Kidney epithelial cell (primary cell): ENCODE results near the gene CDKN2B-AS1. TPM values are rescaled to one million over a fixed set of nuclear protein-coding genes. Genes with fewer than 3 reads are reported as not detected.

Experiments used
- DNase-seq: peaks from one replicate; pipeline ENCODE4 v3.0.0-alpha.2; 2010; ENCODE audit warnings: low read depth
- H3K27me3 ChIP-seq: 2 replicates; pipeline ENCODE4 v1.6.0; 2011; ENCODE audit warnings: low read length; ENCODE audit not compliant: control insufficient read depth, insufficient read depth
- H3K36me3 ChIP-seq: 2 replicates; pipeline ENCODE4 v1.5.1; 2011; ENCODE audit warnings: low read length; ENCODE audit not compliant: control insufficient read depth, insufficient read depth
- H3K4me3 ChIP-seq: 2 replicates; pipeline ENCODE4 v1.5.1; 2011; ENCODE audit warnings: low read depth, mild to moderate bottlenecking, control low read depth, low read length
- CTCF ChIP-seq: IDR thresholded peaks from 2 replicates; pipeline ENCODE4 v1.5.1; 2011; ENCODE audit warnings: mild to moderate bottlenecking, moderate library complexity, low read length, control low read depth, inconsistent platforms; ENCODE audit not compliant: insufficient read depth, poor library complexity, severe bottlenecking
- total RNA-seq: library from RNA; depleted of rRNA; stranded (reverse); fragments of >200 nt; gene quantifications from 2 replicates; pipeline ENCODE4 v1.2.3, GENCODE V29; 2015

CDKN2B-AS1 gene
- total RNA-seq, 1 donor from 2014 or later: 0.04 TPM

- Histone ChIP-seq H3K36me3 (no peaks in the 10 kb centered on the region), H3K27me3 (no peaks in the 10 kb centered on the region), H3K4me3 (no peak overlapping the region)
- TF ChIP-seq CTCF: no peak
- no peak for DNase-seq
Measured at GRCh38 chr9:22022396-22022795, 27.8 kb downstream of the CDKN2B-AS1 start.

GRCh38 chr9:22026696-22027095, 32.1 kb downstream of the CDKN2B-AS1 start:
- no peak overlapping the region for H3K4me3 ChIP-seq
- no peaks in the 10 kb centered on the region for H3K36me3 ChIP-seq
- no peak for TF ChIP-seq CTCF
- H3K27me3 ChIP-seq: no peaks in the 10 kb centered on the region
- no peak for DNase-seq

GRCh38 chr9:22028394-22028793, 33.8 kb downstream of the CDKN2B-AS1 start:
- H3K36me3 ChIP-seq: no peaks in the 10 kb centered on the region
- no peak for TF ChIP-seq CTCF
- no peaks in the 10 kb centered on the region for H3K27me3 ChIP-seq
- H3K4me3 ChIP-seq: no peak overlapping the region
- DNase-seq: no peak

GRCh38 chr9:22029231-22029630, 34.6 kb downstream of the CDKN2B-AS1 start:
- DNase-seq: no peak
- H3K4me3 ChIP-seq: no peak overlapping the region
- no peaks in the 10 kb centered on the region for H3K27me3 ChIP-seq
- H3K36me3 ChIP-seq: no peaks in the 10 kb centered on the region
- no peak for TF ChIP-seq CTCF

- no peak for TF ChIP-seq CTCF
- no peak overlapping the region for H3K4me3 ChIP-seq
- H3K27me3 ChIP-seq: no peaks in the 10 kb centered on the region
- H3K36me3 ChIP-seq: no peaks in the 10 kb centered on the region
- no peak for DNase-seq
Measured at GRCh38 chr9:22030101-22030598, 35.6 kb downstream of the CDKN2B-AS1 start.

GRCh38 chr9:22031655-22032411, 37.2 kb downstream of the CDKN2B-AS1 start:
- no peaks in the 10 kb centered on the region for H3K27me3 ChIP-seq
- no peaks in the 10 kb centered on the region for H3K36me3 ChIP-seq
- no peak overlapping the region for H3K4me3 ChIP-seq
- DNase-seq: no peak
- no peak for TF ChIP-seq CTCF
